C4-2B (cell line): Measurements from ENCODE around the gene MTURN.

Experiments used
- ZFX ChIP-seq: fragments of 450-650 bp; IDR thresholded peaks from 2 replicates; pipeline ENCODE4 v1.6.1; 2017
- TF ChIP-seq, protein P1 (sequence below): fragments of 450-650 bp; conservative IDR thresholded peaks from 2 replicates; pipeline ENCODE4 v1.5.1; 2017; ENCODE audit warnings: mild to moderate bottlenecking

DNA sequence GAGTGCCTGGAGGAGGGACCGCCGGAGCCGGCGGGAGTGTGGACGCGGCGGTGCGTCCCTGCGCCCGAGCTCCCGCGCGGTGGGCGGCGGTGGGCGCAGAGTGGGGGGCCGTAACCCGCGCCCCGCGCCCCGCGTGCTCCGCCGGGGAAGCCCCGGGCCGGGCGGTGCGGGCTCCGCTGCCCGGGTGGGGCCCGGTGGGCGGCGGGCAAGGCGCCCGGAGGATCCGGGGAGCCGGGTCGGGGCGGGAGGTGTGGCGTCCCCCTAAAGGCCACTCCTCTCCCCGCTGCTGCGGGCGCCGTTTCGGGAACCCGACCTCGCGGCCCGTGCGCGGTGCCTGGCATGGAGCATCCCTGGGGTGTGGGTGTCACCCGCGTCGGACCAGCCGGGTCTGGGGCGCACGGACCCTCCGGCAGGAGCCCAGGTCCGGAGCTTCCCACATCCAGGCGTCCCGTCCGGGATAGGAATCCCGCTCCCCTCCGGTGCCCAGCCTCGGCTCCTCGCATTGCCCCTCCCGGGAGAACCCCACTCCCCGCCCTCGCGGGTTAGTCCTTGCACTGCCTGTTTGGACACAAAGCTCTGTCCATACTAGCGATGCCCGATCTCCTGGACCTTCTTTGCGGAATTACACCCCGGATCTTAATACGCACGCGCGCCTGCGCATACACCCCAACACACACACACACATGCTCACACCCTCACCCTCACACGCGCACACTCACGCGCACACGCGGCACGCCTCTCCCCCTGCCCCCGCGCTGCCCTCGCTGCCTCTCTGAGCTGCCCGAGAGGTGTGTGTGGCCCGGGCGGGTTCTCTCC is 723 bp downstream of the MTURN start:
- TF ChIP-seq, protein P1, sequence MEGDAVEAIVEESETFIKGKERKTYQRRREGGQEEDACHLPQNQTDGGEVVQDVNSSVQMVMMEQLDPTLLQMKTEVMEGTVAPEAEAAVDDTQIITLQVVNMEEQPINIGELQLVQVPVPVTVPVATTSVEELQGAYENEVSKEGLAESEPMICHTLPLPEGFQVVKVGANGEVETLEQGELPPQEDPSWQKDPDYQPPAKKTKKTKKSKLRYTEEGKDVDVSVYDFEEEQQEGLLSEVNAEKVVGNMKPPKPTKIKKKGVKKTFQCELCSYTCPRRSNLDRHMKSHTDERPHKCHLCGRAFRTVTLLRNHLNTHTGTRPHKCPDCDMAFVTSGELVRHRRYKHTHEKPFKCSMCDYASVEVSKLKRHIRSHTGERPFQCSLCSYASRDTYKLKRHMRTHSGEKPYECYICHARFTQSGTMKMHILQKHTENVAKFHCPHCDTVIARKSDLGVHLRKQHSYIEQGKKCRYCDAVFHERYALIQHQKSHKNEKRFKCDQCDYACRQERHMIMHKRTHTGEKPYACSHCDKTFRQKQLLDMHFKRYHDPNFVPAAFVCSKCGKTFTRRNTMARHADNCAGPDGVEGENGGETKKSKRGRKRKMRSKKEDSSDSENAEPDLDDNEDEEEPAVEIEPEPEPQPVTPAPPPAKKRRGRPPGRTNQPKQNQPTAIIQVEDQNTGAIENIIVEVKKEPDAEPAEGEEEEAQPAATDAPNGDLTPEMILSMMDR, result no peak
- TF ChIP-seq ZFX, result no peak
